Measurements from ENCODE around the gene CUL7.

DNA sequence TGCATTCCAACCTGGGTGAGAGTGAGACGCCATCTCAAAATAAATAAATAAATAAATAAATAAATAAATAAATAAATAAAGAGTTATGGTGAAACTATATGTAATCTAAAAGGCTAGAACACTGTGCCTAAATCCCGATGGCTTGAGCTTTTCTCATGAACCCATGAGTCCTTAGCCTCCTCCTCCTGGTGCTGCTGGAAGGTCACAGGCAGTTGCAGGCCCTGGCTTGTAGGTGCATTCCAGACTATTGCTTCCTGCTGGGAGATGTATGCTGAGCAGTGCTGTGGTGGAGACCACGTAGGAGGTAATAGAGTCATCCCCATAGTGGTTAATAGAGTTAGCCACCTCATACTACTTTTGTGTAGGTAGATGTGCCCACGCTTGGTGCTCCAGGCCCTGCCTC lies 35.0 kb upstream of the CUL7 start:
- TF ChIP-seq, protein P1, sequence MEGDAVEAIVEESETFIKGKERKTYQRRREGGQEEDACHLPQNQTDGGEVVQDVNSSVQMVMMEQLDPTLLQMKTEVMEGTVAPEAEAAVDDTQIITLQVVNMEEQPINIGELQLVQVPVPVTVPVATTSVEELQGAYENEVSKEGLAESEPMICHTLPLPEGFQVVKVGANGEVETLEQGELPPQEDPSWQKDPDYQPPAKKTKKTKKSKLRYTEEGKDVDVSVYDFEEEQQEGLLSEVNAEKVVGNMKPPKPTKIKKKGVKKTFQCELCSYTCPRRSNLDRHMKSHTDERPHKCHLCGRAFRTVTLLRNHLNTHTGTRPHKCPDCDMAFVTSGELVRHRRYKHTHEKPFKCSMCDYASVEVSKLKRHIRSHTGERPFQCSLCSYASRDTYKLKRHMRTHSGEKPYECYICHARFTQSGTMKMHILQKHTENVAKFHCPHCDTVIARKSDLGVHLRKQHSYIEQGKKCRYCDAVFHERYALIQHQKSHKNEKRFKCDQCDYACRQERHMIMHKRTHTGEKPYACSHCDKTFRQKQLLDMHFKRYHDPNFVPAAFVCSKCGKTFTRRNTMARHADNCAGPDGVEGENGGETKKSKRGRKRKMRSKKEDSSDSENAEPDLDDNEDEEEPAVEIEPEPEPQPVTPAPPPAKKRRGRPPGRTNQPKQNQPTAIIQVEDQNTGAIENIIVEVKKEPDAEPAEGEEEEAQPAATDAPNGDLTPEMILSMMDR (IDR thresholded peaks at IDR 0.05 in 4 of 5, conservative IDR thresholded peaks at IDR 0.05 in 1 of 5) = no peak
- TF ChIP-seq POLR2A (IDR thresholded peaks at IDR 0.05) = no peak
